Trophoblast cell (in vitro differentiated cells and primary cell): Measurements from ENCODE around the gene EDIL3.

Experiments
- DNase-seq, 2 donors: peaks; one replicate each; pipeline ENCODE4 v3.0.0-alpha.2; 2016
- H2AFZ ChIP-seq: 2 replicates; pipeline ENCODE4 v1.6.1; 2013; ENCODE audit warnings: low read length, moderate library complexity, mild to moderate bottlenecking; ENCODE audit not compliant: insufficient read depth, poor library complexity
- H2AK5ac ChIP-seq: 2 replicates; pipeline ENCODE4 v1.6.1; 2013; ENCODE audit warnings: mild to moderate bottlenecking, low read length
- H2BK120ac ChIP-seq: 2 replicates; pipeline ENCODE4 v1.6.1; 2013; ENCODE audit warnings: low read length, mild to moderate bottlenecking, moderate library complexity; ENCODE audit not compliant: insufficient read depth, poor library complexity
- H2BK12ac ChIP-seq: 2 replicates; pipeline ENCODE4 v1.6.1; 2013; ENCODE audit warnings: mild to moderate bottlenecking, low read length, moderate library complexity
- H2BK5ac ChIP-seq: 2 replicates; pipeline ENCODE4 v1.6.1; 2013; ENCODE audit warnings: low read length, low read depth, moderate library complexity, mild to moderate bottlenecking; ENCODE audit not compliant: poor library complexity
- H3K14ac ChIP-seq: 2 replicates; pipeline ENCODE4 v1.6.1; 2013; ENCODE audit warnings: mild to moderate bottlenecking, low read length
- H3K18ac ChIP-seq: 2 replicates; pipeline ENCODE4 v1.6.1; 2013; ENCODE audit warnings: mild to moderate bottlenecking, low read length
- H3K23ac ChIP-seq: 2 replicates; pipeline ENCODE4 v1.6.1; 2013; ENCODE audit warnings: low read length
- H3K27ac ChIP-seq: 2 replicates; pipeline ENCODE4 v1.5.1; 2013; ENCODE audit warnings: low read depth, mild to moderate bottlenecking, inconsistent platforms, low read length, moderate library complexity
- H3K27me3 ChIP-seq: 2 replicates; pipeline ENCODE4 v1.6.1; 2013; ENCODE audit warnings: inconsistent platforms, mild to moderate bottlenecking, low read length, moderate library complexity; ENCODE audit not compliant: insufficient read depth
- H3K36me3 ChIP-seq, 2 experiments: 1 replicate in 1 of 2; 2 replicates in 1 of 2; pipeline ENCODE4 v1.6.1; 2013; ENCODE audit warnings: low read length in 2 of 2, mild to moderate bottlenecking in 2 of 2, moderate library complexity in 1 of 2; ENCODE audit not compliant: insufficient read depth in 2 of 2, control insufficient read depth in 1 of 2
- H3K4ac ChIP-seq: 2 replicates; pipeline ENCODE4 v1.6.1; 2013; ENCODE audit warnings: low read depth, mild to moderate bottlenecking, low read length, moderate library complexity
- H3K4me1 ChIP-seq, 2 experiments: 1 replicate in 1 of 2; 2 replicates in 1 of 2; pipeline ENCODE4 v1.6.1; 2013; ENCODE audit warnings: low read length in 2 of 2, mild to moderate bottlenecking in 2 of 2, moderate library complexity in 1 of 2; ENCODE audit not compliant: insufficient read depth in 2 of 2, control insufficient read depth in 1 of 2
- H3K4me2 ChIP-seq: 2 replicates; pipeline ENCODE4 v1.6.1; 2013; ENCODE audit warnings: inconsistent platforms, mild to moderate bottlenecking, low read length, moderate library complexity
- H3K4me3 ChIP-seq: 2 replicates; pipeline ENCODE4 v1.5.1; 2013; ENCODE audit warnings: mild to moderate bottlenecking, low read depth, low read length, inconsistent platforms
- H3K79me1 ChIP-seq: one replicate; pipeline ENCODE4 v1.6.1; 2013; ENCODE audit warnings: low read length
- H3K79me2 ChIP-seq: 2 replicates; pipeline ENCODE4 v1.6.1; 2013; ENCODE audit warnings: low read length, mild to moderate bottlenecking; ENCODE audit not compliant: control insufficient read depth, insufficient read depth, poor library complexity
- H3K9ac ChIP-seq: 2 replicates; pipeline ENCODE4 v1.6.1; 2013; ENCODE audit warnings: mild to moderate bottlenecking, low read length
- H3K9me3 ChIP-seq: 2 replicates; pipeline ENCODE4 v1.6.1; 2013; ENCODE audit warnings: low read depth, mild to moderate bottlenecking, control low read depth, inconsistent platforms, low read length; ENCODE audit not compliant: insufficient read depth
- H4K12ac ChIP-seq: 2 replicates; pipeline ENCODE4 v1.6.1; 2013; ENCODE audit warnings: low read depth, mild to moderate bottlenecking, low read length, moderate library complexity
- H4K8ac ChIP-seq: 2 replicates; pipeline ENCODE4 v1.6.1; 2013; ENCODE audit warnings: low read depth, mild to moderate bottlenecking, low read length, moderate library complexity
- H4K91ac ChIP-seq: one replicate; pipeline ENCODE4 v1.6.1; 2013; ENCODE audit warnings: low read depth, mild to moderate bottlenecking, low read length, moderate library complexity
- WGBS: extraction: QIAGEN DNeasy Blood & Tissue Kit; methylation state at CpG from one replicate; pipeline ENCODE4 v1.1.7; 2013; ENCODE audit warnings: missing lambda C conversion rate; ENCODE audit not compliant: insufficient read length, insufficient coverage; ENCODE audit errors: extremely low coverage; 5-methylcytosine and 5-hydroxymethylcytosine counted together

Gene EDIL3

GRCh38 chr5:84303315-84303714, 81.4 kb downstream of the EDIL3 start:
- Histone ChIP-seq H3K18ac (no peak overlapping the region), H2BK12ac (no peak overlapping the region), H3K4me3 (no peak overlapping the region), H2AK5ac (no peak overlapping the region), H3K4me1 (peaks cover 0 to 2% of the 10 kb centered on the region in 2 experiments), H3K27me3 (no peaks in the 10 kb centered on the region), H3K79me1 (peaks cover 4% of the 10 kb centered on the region), H3K4me2 (no peak overlapping the region), H3K27ac (no peak overlapping the region), H2BK5ac (no peak overlapping the region), H3K4ac (no peak overlapping the region), H2AFZ (no peak overlapping the region), H2BK120ac (no peak overlapping the region), H4K12ac (no peak overlapping the region), H3K14ac (no peak overlapping the region), H4K91ac (no peak overlapping the region), H3K23ac (no peak overlapping the region), H3K9ac (no peak overlapping the region), H3K36me3 (peaks cover 0 to 2% of the 10 kb centered on the region in 2 experiments), H3K9me3 (no peaks in the 10 kb centered on the region), H4K8ac (no peak overlapping the region), H3K79me2 (no peaks in the 10 kb centered on the region)
- no peak for DNase-seq
- WGBS, result no CpG with 5 or more reads among the region's 3 CpGs

DNA sequence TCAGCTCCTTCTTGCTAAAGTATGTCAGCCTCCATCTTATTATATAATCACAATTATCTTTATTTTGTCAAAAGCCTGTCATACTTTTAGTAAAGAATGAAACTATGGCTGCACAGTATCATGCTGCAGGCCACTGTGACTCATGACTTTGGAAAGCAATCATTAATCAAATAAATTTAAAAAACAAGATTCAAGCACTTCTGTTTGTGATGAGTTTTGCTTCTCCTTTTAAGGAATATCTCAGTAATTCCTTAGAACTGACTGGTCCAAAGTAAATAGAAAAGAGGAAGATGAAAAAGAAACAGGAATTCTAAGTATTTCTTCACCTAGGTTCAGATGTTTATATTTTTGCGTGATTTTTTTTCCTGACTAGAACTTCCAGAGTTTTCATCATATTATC, 83.1 kb downstream of the EDIL3 start:
- no peak overlapping the region for H3K14ac ChIP-seq
- no peak overlapping the region for H3K4me3 ChIP-seq
- no peak overlapping the region for H3K4ac ChIP-seq
- H2BK12ac ChIP-seq, result no peak overlapping the region
- no peak overlapping the region for H2BK120ac ChIP-seq
- H4K91ac ChIP-seq, result no peak overlapping the region
- no peak overlapping the region for H3K27ac ChIP-seq
- H3K9me3 ChIP-seq, result no peaks in the 10 kb centered on the region
- peaks cover 0 to 2% of the 10 kb centered on the region in 2 experiments for H3K36me3 ChIP-seq
- no peak overlapping the region for H2AFZ ChIP-seq
- H3K79me2 ChIP-seq, result no peaks in the 10 kb centered on the region
- no peak overlapping the region for H4K12ac ChIP-seq
- WGBS, result no CpG with 5 or more reads among the region's 1 CpG
- no peak overlapping the region for H3K18ac ChIP-seq
- no peak overlapping the region for H4K8ac ChIP-seq
- no peak overlapping the region for H2BK5ac ChIP-seq
- no peak overlapping the region for H3K4me2 ChIP-seq
- H3K79me1 ChIP-seq, result peaks cover 4% of the 10 kb centered on the region
- H3K9ac ChIP-seq, result no peak overlapping the region
- H3K27me3 ChIP-seq, result no peaks in the 10 kb centered on the region
- H3K4me1 ChIP-seq, result peaks cover 2 to 3% of the 10 kb centered on the region in 2 experiments
- no peak overlapping the region for H2AK5ac ChIP-seq
- no peak for DNase-seq
- H3K23ac ChIP-seq, result no peak overlapping the region

DNA sequence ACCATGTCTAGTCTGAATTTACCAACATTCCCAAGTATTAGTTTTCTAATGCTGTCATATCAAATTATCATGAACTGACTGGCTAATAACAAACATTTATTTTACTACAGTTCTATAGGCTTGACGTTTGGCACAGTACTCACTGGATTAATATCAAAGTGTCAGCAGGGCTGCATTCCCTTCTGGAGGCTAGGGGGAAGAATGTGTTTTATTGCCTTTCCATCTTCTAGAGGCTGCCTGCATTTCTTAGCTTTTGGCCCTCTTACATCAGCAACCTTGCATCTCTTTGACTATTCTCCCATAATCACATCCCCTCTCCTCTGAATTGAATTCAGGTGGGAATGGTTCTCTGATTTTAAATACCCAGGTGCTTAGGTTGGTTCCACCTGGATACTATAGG, 84.7 kb downstream of the EDIL3 start:
- no peak overlapping the region for H3K4ac ChIP-seq
- H3K23ac ChIP-seq, result no peak overlapping the region
- H4K12ac ChIP-seq, result no peak overlapping the region
- H3K14ac ChIP-seq, result no peak overlapping the region
- H2AFZ ChIP-seq, result no peak overlapping the region
- H3K79me2 ChIP-seq, result no peaks in the 10 kb centered on the region
- no peaks in the 10 kb centered on the region for H3K9me3 ChIP-seq
- H4K8ac ChIP-seq, result no peak overlapping the region
- H3K79me1 ChIP-seq, result peaks cover 4% of the 10 kb centered on the region
- H3K27ac ChIP-seq, result no peak overlapping the region
- DNase-seq, result no peak
- no peak overlapping the region for H3K9ac ChIP-seq
- no peak overlapping the region for H3K18ac ChIP-seq
- no CpG with 5 or more reads among the region's 1 CpG for WGBS
- H3K36me3 ChIP-seq, result no peaks in the 10 kb centered on the region
- no peak overlapping the region for H2AK5ac ChIP-seq
- H3K27me3 ChIP-seq, result no peaks in the 10 kb centered on the region
- H3K4me3 ChIP-seq, result no peak overlapping the region
- H3K4me1 ChIP-seq, result peaks cover 2 to 3% of the 10 kb centered on the region in 2 experiments
- no peak overlapping the region for H2BK5ac ChIP-seq
- H4K91ac ChIP-seq, result no peak overlapping the region
- no peak overlapping the region for H2BK12ac ChIP-seq
- no peak overlapping the region for H3K4me2 ChIP-seq
- no peak overlapping the region for H2BK120ac ChIP-seq

GRCh38 chr5:84298628-84299027, 86.1 kb downstream of the EDIL3 start:
- Histone ChIP-seq H4K91ac (peak overlapping the region; percentile 29), H3K27me3 (no peaks in the 10 kb centered on the region), H2BK120ac (peak overlapping the region; percentile 10), H3K4me1 (peaks cover 2 to 3% of the 10 kb centered on the region in 2 experiments), H3K9ac (no peak overlapping the region), H4K8ac (no peak overlapping the region), H2AK5ac (no peak overlapping the region), H3K79me2 (no peaks in the 10 kb centered on the region), H3K4me2 (no peak overlapping the region), H2AFZ (no peak overlapping the region), H3K23ac (no peak overlapping the region), H3K4ac (no peak overlapping the region), H3K79me1 (peaks cover 4% of the 10 kb centered on the region), H2BK12ac (peak overlapping the region; percentile 88), H3K9me3 (no peaks in the 10 kb centered on the region), H3K36me3 (no peaks in the 10 kb centered on the region), H3K18ac (no peak overlapping the region), H3K27ac (peak overlapping the region; percentile 55), H3K14ac (no peak overlapping the region), H2BK5ac (no peak overlapping the region), H3K4me3 (no peak overlapping the region), H4K12ac (no peak overlapping the region)
- WGBS, result no CpG with 5 or more reads among the region's 4 CpGs
- DNase-seq, result no peak
